Right kidney (tissue), 1 donor: ENCODE results near the gene AMPH.
"Not testable (repeated sequence)": the region's sequence is repeated elsewhere in the genome, so short reads cannot be mapped to it uniquely, and the experiment has no call there.

Experiments
- DNase-seq: peaks from one replicate; pipeline ENCODE4 v3.0.0-alpha.2; 2016

The AMPH gene

DNA sequence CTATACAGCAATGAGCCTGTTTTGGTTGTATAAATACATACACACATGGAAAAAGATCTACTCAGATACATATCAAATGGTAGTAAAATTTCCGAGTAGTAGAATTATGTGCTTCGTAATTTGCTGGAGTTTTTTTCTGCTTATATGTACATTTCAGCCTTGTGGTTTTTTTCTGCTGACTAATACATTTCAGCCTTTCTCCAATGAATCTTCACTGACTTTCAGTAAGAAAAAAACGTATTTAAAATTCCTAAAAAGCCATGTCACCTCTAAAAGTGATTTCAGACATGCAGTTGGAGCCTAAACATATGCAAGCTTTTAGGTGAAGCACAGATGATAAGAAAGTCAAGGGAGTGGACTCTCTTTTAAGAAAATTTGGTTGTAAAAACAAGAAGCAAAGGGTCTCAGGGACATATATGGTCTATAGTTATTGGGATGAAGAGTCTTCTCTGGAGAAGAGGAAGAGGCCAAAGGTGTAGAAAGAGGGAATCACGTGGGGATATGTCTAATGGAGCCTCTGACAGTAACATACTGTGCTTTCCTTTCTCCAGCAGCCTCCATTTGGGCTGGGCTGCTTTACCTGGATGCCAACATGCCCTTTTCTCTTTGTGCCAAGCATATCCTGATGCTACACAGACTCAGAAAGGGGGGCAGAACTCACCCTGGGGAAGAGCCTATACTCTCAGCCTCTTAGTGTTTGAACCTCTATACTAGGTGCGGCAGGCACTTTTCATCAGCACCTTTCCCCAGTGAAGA is 2.4 kb downstream of the AMPH start:
- no peak for DNase-seq

DNA sequence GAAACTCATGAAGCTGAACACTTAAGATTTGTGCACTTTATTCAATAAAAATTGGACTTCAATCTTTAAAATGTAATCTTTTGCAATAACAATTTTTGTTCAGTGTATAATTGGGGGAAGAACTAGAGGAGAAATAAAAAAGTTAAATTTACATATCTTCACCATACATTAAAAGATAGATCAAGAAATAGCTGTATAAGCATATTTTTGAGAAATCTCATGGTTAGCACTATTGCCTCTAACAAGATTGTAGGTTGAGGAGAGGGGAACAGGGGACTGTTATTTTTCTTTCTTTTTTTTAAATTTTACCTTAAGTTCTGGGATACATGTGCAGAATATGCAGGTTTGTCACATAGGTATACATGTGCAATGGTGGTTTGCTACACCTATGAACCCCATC is 5.3 kb downstream of the AMPH start:
- DNase-seq, result no peak

DNA sequence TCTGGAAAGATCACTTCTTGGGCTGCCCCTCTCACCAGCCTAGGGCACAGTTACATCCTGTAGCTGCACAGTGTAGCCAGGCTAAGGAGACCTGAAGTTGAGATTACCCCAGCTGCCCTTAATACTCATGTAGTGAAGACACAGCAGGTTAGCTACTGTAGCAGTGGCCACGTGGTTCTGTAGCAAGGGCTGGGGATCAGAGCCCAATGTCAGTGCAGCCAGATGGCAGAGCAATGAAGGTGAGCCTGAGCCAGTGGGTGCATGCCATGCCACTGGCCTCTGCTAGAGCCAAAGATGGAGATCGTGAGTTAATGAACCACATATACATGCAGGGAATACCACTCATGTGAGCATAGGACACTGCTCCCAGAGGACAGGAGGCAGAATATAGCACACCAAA is 15.5 kb downstream of the AMPH start:
- DNase-seq, result no peak

- no peak for DNase-seq
Observed at GRCh38 chr7:38607466-38607865, 23.7 kb downstream of the AMPH start.

GRCh38 chr7:38600741-38601140 is 30.4 kb downstream of the AMPH start:
- DNase-seq, result no peak

- peak; percentile 7 for DNase-seq
Observed at GRCh38 chr7:38594949-38595348, 36.2 kb downstream of the AMPH start.

DNA sequence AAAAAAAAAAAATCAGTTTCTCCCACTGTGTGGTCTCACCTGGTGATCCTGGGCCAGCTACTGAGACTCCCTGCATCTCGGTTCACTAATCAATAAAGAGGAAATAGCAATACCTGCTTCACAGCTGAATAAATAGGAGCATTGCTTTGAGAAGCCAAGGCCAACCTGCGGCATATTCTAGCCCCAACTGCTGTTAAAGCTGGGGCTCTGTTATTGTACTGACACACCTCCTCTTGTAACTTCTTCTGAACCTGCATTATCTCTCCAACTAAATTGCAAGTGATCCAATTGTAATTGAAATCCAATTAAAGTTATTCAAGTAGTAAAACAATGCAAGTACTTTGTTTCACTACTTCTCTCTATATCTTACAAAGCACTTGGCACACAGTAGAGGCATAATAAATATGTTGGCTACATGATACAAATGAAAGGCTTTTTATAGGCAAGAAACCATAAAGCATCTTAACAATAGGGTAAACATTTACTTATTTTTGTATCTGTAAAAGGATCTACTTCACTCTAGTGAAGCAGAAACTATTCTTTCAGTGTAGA is 38.4 kb downstream of the AMPH start:
- no peak for DNase-seq

GRCh38 chr7:38585572-38586354 is 45.4 kb downstream of the AMPH start:
- no peak for DNase-seq

DNA sequence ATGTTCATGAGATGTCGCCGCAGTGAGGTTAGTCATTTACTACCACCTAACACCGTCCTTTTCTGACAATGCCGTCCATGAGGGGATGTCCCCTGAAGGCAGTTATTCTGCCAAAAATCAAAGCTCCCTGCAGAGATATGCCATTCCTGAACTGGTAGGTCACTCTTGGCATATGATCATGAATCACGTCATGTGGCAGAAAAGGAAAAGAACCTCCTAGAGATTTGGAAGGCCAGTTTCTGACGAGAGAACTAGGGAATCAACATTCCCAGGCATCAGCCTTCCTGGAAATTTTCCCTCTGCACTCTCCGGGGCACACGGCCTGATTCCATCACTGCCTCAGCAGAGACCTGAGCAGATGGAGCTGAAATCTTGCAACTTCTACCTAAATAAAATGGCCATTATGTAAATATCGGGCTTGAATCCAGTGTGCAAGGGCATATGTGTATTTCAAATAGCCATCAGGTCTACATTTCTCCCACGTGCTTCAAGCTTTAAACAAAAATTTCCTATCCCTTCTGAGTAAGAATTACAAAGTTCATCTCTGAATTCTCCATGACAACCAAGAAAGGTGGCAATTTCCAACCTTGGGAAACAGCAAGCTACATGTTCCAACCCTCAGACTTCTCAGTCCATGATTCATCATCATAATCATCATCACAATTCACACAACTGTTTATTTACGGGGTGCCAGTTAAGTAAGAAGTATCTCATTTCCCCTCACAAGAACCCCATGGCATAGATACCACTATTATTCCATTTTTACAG is 46.5 kb downstream of the AMPH start:
- no peak for DNase-seq

DNA sequence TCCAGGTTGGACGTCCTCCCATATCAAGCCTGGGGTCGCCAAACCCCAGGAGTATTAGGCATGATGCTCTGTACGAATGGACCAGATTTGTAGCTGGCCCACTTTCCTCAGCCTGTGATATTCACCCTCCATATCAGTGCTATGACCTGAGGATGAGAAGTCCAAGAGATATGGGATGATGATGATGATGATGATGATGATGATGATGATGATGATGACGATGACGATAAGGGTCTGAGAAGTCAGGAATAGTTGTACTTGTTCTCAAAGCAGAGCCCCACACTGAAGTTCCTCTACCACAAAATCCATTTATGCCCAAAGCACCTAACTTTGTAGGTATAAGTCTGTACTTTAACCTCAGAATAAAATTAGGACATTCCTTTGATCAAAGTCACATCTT is 50.7 kb downstream of the AMPH start:
- no peak for DNase-seq

- DNase-seq, result no peak
Observed at GRCh38 chr7:38574086-38574485, 57.1 kb downstream of the AMPH start.

GRCh38 chr7:38571620-38572019 is 59.6 kb downstream of the AMPH start:
- not testable (repeated sequence) for DNase-seq

DNA sequence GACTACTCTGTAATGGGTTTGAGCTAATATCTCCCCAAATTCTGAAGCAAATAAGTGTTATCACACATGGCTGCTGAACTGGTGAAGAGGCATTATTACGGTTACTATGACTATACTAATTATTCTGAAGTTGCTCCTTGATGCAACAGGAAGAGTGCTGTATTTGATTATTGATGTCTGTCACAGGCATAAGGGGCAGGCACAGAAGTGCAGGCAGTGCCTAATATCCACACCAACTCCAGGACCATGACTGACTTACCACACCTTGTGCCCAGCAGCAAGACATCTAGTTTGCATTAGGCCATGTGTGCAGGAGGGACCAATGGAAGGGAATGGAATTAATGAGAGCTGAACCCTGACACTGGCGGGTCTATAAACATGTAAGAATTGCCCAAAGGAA is 62.7 kb downstream of the AMPH start:
- DNase-seq, result no peak

- DNase-seq, result no peak
Observed at GRCh38 chr7:38565289-38565688, 65.9 kb downstream of the AMPH start.

GRCh38 chr7:38563741-38564140 is 67.4 kb downstream of the AMPH start:
- DNase-seq, result no peak

GRCh38 chr7:38561166-38561565 is 70.0 kb downstream of the AMPH start:
- DNase-seq, result no peak

GRCh38 chr7:38558761-38559345 is 72.3 kb downstream of the AMPH start:
- DNase-seq, result no peak

GRCh38 chr7:38554586-38554985 is 76.6 kb downstream of the AMPH start:
- DNase-seq, result no peak

- DNase-seq, result no peak
Observed at GRCh38 chr7:38550836-38551235, 80.3 kb downstream of the AMPH start.

- no peak for DNase-seq
Observed at GRCh38 chr7:38548605-38549004, 82.6 kb downstream of the AMPH start.

- no peak for DNase-seq
Observed at GRCh38 chr7:38546763-38547162, 84.4 kb downstream of the AMPH start.

DNA sequence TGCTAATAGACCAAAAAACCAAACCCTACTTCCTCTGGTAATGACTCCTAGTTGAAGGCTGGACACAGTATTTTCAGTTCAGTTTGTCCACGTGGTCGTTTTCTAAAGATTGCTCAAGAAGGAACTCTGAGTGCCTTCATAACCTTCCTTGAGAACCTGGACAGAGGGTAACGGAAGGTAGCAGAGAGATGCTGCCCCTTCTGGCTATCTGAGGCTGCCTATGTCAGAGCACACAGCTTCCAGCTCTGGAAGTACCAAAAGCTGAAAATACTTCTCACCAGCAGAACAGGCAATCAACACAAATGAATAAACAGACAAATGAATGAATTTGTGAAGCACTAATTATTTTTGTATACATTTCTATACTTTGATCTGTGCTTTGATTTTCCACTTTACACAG is 85.2 kb downstream of the AMPH start:
- DNase-seq, result no peak

DNA sequence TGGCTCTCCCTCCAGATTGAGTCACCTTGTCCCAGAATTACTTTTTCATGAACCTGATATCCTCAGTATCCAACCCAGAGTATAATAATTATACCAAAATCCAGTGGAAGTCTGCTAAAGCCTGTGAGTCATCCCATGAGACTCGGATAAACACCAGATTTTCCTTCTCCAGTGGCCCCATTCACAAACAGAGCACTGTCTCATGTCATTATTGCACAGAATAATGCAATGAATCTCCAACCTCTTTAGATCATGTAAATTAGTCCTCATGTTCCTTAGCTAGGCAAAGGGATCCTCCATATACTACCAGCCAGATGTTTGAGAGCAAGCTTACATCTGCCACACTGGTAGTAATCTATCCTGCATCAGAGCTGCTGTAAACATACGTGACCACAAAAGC is 89.0 kb downstream of the AMPH start:
- no peak for DNase-seq
